ENCODE data around the gene LRRC56.
A peak's percentile ranks its signal among the peaks of the same experiment; 100 is the strongest.

Gene LRRC56

DNA sequence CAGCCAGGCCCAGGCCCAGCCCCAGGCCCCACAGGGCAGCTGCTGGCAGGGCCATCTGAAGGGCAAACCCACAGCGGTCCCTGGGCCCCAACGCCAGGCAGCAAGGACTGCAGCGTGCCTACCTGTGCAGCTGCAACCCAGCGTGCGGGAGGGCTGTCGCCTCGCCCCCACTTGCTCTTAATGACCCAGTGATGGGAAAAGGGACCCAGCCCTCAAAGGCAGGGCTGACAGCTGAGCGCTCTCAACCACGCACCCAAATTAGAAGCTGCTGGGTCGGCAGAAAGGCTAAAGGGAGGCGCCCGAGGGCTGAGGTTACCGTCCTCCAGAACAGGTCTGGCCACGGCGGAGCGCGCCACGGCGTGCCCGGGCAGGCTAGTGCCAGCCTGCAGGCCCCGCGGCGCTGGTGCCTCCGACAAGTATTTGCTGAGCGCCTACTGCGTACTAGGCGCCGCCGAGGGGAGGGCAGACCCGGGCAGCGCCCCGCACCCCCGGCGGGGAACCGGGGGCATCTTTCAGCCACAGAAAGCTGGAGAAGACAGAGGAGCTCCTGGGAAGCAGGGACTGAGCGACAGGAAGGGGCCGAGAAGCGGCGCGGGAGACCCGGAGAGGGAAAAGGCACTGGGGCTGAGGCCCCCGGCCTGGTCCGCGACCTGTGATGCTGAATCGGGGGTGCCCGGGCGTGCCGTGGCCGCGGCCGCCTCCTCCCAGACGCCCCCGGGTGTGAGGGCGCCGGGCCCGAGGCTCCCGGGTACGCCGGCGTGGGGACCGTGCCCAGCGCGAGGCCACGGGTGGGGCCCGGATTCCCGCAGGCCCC, 2.7 kb upstream of the LRRC56 start:
- no peaks in the 10 kb centered on the region for H3K27me3 ChIP-seq (ENCODE audit: insufficient read depth, low read length)
- no peaks in the 10 kb centered on the region for H3K9me3 ChIP-seq (ENCODE audit: low read length)
- H2AFZ ChIP-seq (ENCODE audit: low read depth, low read length), result no peak overlapping the region

DNA sequence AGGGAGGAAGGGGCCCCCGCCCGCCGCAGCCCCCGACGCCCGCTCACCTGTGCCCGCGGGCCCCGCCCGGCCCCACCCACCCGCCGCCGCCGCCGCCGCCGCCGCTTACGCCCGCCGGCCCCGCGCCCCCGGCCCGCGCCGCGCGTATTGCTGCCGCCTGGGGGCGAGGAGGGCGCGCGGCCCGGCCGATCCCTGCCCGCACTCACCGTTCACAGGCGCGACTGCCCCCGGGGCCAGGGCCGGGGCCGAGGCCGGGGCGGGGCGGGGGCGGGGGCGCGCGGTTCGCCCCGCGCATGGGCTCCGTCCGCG, 2.2 kb upstream of the LRRC56 start:
- Histone ChIP-seq H3K4me1 (ENCODE audit: insufficient read depth, low read length) (peaks cover 18% of the 10 kb centered on the region), H2AFZ (ENCODE audit: low read depth, low read length) (no peak overlapping the region), H3K27me3 (ENCODE audit: insufficient read depth, low read length) (no peaks in the 10 kb centered on the region), H3K4me3 (ENCODE audit: low read length) (peak overlapping the region; percentile 91), H3K36me3 (ENCODE audit: insufficient read depth, low read length) (peaks cover 29% of the 10 kb centered on the region), H3K9me3 (ENCODE audit: low read length) (no peaks in the 10 kb centered on the region)

More for the DNA sequence above, 2.7 kb upstream of the LRRC56 start:
- H3K36me3 ChIP-seq (ENCODE audit: insufficient read depth, low read length), result peaks cover 30% of the 10 kb centered on the region
- peaks cover 18% of the 10 kb centered on the region for H3K4me1 ChIP-seq (ENCODE audit: insufficient read depth, low read length)
- H3K4me3 ChIP-seq (ENCODE audit: low read length), result peak overlapping the region; percentile 91

DNA sequence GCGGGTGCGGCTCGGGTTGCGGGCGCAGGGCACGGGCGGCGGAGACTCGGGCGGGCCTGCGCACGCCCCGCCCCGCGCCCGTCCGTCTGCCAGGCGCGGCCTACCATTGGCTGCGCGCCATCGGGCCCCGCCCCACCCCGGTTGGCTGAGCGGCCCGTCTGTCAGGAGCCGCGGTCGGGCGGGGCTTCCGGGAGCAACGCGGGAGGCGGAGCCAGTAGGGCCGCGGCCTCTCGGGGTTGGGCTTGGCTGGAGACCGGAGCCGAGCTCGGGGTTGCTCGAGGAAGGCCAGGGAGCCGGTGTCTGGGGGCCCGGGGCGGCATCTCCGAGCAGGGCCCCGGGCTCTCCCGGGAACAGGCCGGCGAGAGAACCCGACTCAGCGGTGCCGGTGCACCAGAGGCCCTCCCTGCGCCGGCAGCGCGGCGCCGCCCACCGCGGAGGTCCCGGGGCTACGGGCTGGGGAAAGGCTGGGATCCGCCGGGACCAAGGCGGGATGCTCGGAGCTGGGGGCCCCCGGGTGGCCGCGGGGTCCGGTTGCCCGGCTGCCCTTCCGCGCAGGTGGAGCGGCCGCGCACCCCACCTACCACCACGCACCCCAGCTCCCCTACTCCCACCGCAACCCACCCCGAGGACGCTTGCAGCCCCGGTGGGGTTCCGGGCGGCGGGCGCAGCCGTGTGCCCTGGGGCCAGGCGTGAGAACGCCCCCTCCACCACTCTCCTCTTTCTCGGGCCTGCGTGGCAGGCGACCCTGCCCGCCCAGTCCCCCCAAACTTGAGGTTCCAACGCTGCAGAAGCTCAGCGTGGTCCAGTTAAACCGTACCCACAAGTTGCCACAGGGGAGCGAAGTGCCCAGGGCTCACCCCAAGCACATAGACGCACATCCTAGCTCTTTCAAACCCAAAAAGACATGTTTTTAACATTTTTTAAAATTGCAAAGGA, 1.5 kb upstream of the LRRC56 start, which contains the start of gene HRAS:
TSS of gene HRAS (minus strand) at position 58 of the 936 bp plus-strand sequence.
- Histone ChIP-seq H3K27me3 (ENCODE audit: insufficient read depth, low read length) (no peaks in the 10 kb centered on the region), H2AFZ (ENCODE audit: low read depth, low read length) (peak within 1 kb of the TSS; percentile 65), H3K36me3 (ENCODE audit: insufficient read depth, low read length) (peaks cover 28% of the 10 kb centered on the region), H3K9me3 (ENCODE audit: low read length) (no peaks in the 10 kb centered on the region), H3K4me1 (ENCODE audit: insufficient read depth, low read length) (peaks cover 22% of the 10 kb centered on the region), H3K4me3 (ENCODE audit: low read length) (peak within 1 kb of the TSS; percentile 91)

DNA sequence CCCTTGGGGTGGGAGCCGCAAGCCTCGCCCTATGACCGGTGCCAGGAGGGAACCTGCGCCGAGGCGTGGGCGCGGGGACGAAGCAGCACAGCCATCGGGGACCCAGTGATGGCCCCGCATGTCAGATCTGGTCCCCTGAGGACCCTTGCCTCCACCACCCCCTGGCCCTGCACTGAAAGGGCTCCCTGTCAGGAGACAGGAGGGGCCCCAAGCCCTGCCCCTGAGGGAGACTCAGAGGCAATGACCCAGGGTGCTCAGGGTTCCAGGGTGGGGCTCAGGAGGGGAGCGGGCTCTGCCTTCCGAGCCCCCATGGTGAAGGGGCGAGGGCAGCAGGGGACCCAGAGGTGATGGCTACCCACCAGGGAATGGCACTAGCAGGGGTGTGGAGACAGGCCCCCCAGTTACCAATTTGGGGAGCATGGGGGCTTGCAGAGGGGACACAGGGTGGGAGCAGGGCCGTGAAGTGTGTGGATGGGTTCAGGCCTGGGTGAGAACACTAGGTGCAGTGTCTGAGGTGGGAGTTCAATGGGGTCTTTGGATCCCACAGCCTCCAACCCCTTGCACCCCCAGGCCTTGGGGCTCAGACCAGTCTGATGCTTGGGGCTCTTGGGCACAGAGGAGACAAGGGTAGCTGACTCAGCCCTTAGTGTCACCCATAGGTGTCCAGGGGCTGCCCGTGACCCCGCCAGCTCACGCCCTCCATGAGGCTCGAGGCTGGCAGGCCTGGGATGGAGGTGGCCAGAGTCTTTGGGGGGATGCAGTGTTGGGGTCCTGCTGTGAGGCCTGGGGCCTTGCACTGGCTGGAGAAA, 499 bp downstream of the LRRC56 start:
- H3K27me3 ChIP-seq (ENCODE audit: insufficient read depth, low read length), result no peaks in the 10 kb centered on the region
- H3K4me1 ChIP-seq (ENCODE audit: insufficient read depth, low read length), result peaks cover 24% of the 10 kb centered on the region
- H3K4me3 ChIP-seq (ENCODE audit: low read length), result peak overlapping the region; percentile 13
- peaks cover 10% of the 10 kb centered on the region for H3K36me3 ChIP-seq (ENCODE audit: insufficient read depth, low read length)
- no peak overlapping the region for H2AFZ ChIP-seq (ENCODE audit: low read depth, low read length)
- H3K9me3 ChIP-seq (ENCODE audit: low read length), result no peaks in the 10 kb centered on the region

DNA sequence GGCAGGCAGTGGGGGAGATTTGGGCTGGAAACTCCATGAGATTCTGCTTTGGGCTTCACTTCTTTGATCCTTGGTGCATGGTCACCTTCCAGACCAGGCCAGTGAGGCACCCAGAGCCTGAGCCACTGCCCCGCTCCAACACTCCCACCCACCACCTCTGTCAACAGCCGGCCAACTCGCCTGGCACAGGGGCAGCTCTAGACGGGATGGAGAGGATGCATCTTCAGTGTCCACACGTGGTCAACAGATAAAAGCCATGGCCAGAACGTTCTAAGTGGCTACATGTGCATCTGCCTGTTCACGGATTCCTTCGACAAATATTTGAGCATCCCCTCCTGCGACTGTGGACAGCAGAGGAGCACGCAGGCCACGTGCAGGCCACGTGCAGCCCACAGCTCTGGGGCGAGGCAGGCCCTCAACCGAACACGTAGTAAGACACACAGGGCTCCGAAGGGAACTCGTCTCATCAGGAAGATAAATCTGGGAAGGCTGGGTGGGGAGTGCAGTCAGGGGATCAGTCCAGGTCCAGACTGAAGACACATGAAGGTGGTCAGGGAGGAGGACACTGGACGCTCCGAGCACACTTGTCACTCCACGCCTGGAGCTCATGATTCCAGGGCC, 1.2 kb downstream of the LRRC56 start:
- Histone ChIP-seq H2AFZ (ENCODE audit: low read depth, low read length) (no peak overlapping the region), H3K4me3 (ENCODE audit: low read length) (no peak overlapping the region)

DNA sequence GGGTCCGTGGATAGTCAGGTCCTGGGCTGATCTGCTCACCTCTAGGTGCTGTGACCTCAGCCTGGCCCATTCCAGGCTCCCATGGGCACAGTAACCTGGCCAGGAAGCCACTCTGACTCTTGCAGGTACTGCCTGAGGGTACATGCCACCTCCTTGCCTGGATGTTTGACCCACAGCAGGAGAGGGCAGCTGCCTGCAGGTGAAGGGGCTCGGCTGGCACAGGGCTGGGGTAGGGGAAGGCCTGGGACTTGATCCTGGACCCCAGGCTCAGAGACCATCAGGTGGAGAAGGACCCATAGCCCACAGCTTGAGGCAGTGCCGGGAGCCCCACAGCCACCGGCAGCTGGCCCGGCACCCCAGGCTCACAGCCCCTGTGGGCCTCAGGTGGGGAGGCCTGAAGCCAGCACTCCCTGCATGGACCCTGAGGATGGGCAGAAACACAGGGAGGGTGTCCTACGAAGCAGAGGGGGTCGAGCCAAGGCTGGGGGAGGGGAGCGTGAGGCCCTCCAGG, 2.7 kb downstream of the LRRC56 start:
- Histone ChIP-seq H3K4me1 (ENCODE audit: insufficient read depth, low read length) (peaks cover 16% of the 10 kb centered on the region), H2AFZ (ENCODE audit: low read depth, low read length) (no peak overlapping the region), H3K4me3 (ENCODE audit: low read length) (no peak overlapping the region), H3K27me3 (ENCODE audit: insufficient read depth, low read length) (no peaks in the 10 kb centered on the region), H3K9me3 (ENCODE audit: low read length) (no peaks in the 10 kb centered on the region), H3K36me3 (ENCODE audit: insufficient read depth, low read length) (no peaks in the 10 kb centered on the region)

More for the DNA sequence above, 1.2 kb downstream of the LRRC56 start:
- Histone ChIP-seq H3K9me3 (ENCODE audit: low read length) (no peaks in the 10 kb centered on the region), H3K27me3 (ENCODE audit: insufficient read depth, low read length) (no peaks in the 10 kb centered on the region), H3K4me1 (ENCODE audit: insufficient read depth, low read length) (peaks cover 24% of the 10 kb centered on the region), H3K36me3 (ENCODE audit: insufficient read depth, low read length) (peaks cover 3% of the 10 kb centered on the region)

DNA sequence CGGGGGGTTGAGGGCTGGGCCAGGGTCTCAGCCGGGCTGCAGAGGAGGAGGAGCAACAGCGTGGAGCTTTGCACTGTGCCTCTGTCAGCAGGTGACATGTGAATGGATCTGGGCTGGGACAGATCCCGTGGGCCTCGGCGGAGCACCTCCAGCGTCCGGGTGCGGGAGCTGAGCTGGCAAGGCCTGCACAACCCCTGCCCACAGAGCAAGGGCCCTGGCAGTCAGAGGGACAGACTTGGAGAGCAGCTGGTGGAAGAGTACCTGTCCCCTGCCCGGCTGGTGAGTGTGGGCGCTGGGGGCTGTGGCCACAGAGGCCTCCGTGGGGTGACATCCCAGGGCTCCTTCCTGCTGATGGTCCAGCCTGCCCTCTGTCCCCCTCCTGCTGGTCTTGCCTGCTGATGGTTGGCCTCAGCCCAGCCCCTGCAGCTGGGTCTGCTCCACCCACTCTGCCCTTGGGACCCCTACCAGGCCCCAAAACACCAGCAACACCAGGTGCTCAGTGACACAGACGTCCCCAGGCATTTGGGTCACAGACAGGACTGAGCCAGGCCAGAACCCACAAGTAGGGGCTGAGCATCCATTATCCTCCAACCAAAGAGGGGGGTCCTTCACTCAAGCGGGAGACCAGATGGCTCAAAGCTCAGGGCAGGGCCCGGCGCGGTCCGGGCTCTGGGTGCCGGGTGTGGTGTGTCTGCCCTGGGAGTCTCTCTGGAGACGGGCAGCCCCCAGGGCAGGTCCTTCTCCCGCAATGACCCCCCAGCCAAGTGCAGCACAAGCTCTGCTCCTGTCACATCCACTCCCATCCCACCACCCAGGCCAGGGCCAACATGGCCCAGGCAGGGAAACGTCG, 3.5 kb downstream of the LRRC56 start:
- Histone ChIP-seq H3K9me3 (ENCODE audit: low read length) (no peaks in the 10 kb centered on the region), H3K36me3 (ENCODE audit: insufficient read depth, low read length) (no peaks in the 10 kb centered on the region), H3K4me1 (ENCODE audit: insufficient read depth, low read length) (peaks cover 16% of the 10 kb centered on the region), H2AFZ (ENCODE audit: low read depth, low read length) (no peak overlapping the region), H3K4me3 (ENCODE audit: low read length) (no peak overlapping the region), H3K27me3 (ENCODE audit: insufficient read depth, low read length) (no peaks in the 10 kb centered on the region)

DNA sequence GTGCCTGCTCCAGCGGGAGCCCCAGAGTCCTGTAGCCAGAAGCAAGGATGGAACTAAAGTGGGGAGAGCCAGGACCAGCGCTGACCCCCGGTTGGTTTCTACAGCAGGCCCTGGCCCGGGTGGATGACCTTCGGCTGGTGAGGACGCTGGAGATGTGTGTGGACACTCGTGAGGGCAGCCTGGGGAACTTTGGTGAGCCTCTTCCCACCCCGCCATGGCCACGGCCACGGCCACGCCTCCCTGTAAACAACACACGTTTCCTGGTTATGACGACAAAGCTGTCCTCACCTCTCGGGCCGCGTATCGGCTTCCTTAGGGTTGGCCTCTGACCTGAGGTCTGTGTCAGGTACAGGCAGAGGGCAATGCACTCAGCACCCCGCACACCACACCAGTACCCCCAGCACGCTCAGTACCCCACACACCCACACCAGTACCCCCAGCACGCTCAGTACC, 4.1 kb downstream of the LRRC56 start:
- H3K4me1 ChIP-seq (ENCODE audit: insufficient read depth, low read length), result peaks cover 16% of the 10 kb centered on the region
- H3K27me3 ChIP-seq (ENCODE audit: insufficient read depth, low read length), result no peaks in the 10 kb centered on the region
- H3K36me3 ChIP-seq (ENCODE audit: insufficient read depth, low read length), result no peaks in the 10 kb centered on the region
- no peaks in the 10 kb centered on the region for H3K9me3 ChIP-seq (ENCODE audit: low read length)
- no peak overlapping the region for H2AFZ ChIP-seq (ENCODE audit: low read depth, low read length)
- H3K4me3 ChIP-seq (ENCODE audit: low read length), result no peak overlapping the region

DNA sequence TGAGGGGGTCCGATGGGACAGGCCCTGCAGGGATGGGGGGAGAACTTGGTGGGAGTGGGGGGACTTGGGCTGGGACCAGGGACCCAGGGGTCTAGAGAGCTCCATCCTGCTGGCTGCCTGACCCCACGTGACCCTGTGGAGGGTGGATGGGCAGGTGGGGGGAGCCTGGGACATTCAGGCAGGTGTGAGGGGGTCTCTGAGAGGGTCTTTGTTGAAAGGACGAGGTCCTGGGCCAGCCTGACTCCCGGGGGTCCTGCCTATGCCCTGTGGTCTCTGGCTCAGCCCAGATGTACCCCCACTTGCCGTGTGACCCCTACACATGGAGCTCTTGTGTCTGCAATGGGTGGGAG, 7.5 kb downstream of the LRRC56 start:
- Histone ChIP-seq H3K4me1 (ENCODE audit: insufficient read depth, low read length) (peaks cover 6% of the 10 kb centered on the region), H3K27me3 (ENCODE audit: insufficient read depth, low read length) (no peaks in the 10 kb centered on the region), H3K36me3 (ENCODE audit: insufficient read depth, low read length) (no peaks in the 10 kb centered on the region), H3K9me3 (ENCODE audit: low read length) (no peaks in the 10 kb centered on the region), H3K4me3 (ENCODE audit: low read length) (no peak overlapping the region), H2AFZ (ENCODE audit: low read depth, low read length) (no peak overlapping the region)

DNA sequence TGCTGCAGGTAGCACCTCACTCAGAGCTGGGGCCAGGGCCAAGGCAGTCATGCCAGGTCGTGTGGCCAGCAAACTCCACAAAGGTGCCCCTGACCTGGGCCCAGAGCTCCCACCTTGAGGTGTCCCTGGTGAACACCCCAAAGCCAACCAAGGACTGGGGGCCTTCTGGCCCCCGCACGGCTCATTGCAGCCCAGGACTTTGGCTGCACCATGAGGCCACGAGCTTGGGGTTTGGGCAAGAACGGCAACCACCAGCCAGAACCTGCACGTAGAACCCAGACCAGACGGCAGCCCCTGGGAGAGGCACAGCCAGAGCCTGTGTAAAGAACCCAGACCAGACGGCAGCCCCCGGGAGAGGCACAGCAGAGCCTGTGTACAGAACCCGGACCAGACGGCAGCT, 7.8 kb downstream of the LRRC56 start:
- Histone ChIP-seq H3K36me3 (ENCODE audit: insufficient read depth, low read length) (no peaks in the 10 kb centered on the region), H3K4me1 (ENCODE audit: insufficient read depth, low read length) (peaks cover 6% of the 10 kb centered on the region), H3K4me3 (ENCODE audit: low read length) (no peak overlapping the region), H2AFZ (ENCODE audit: low read depth, low read length) (no peak overlapping the region), H3K27me3 (ENCODE audit: insufficient read depth, low read length) (no peaks in the 10 kb centered on the region), H3K9me3 (ENCODE audit: low read length) (no peaks in the 10 kb centered on the region)

DNA sequence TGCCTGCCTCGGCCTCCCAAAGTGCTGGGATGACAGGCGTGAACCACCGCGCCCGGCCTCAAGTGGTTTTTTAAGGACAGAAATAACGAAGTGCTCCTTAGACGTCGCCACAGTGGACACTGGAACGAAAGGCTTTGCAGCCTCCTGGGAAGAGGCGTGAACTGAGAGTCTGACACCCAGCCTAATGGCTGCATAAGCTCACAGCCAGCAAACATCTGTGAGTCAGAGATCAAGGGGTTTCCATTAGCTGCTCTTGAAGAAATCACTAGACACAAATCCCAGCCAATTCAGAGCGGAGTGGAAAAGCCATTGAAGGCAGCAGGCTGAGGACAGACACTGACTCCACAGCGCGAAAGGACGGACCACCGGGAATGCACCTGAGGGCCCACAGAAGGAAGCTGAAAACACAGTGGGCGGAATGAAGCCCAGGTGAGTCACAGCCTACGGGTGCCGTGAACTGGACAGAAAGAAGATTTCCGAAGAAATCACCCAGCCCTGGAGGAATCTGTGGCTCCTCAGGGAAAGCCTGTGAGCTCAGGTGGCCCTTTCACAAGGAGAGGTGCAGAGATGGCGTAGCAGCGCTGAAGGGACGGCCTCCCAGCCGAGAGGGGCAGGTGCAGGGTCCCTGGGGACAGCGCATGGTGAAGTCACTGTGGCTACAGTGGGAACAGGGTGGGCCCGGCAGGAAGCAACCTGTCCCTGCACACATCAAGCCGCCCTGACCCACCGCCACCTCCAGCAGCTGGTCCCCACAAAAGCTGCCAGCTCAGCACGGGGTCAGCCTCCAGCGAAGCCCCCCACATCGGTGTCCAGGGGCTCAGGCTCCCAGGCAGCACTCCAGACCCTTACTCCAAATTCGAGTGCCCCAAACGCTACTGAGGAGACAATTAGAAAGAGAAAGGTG, 11.6 kb downstream of the LRRC56 start:
- no peaks in the 10 kb centered on the region for H3K9me3 ChIP-seq (ENCODE audit: low read length)

More for the DNA sequence above, 11.6 kb downstream of the LRRC56 start:
- H3K36me3 ChIP-seq (ENCODE audit: insufficient read depth, low read length), result no peaks in the 10 kb centered on the region
- no peak overlapping the region for H3K4me3 ChIP-seq (ENCODE audit: low read length)
- H3K27me3 ChIP-seq (ENCODE audit: insufficient read depth, low read length), result no peaks in the 10 kb centered on the region
- peaks cover 3% of the 10 kb centered on the region for H3K4me1 ChIP-seq (ENCODE audit: insufficient read depth, low read length)
- H2AFZ ChIP-seq (ENCODE audit: low read depth, low read length), result no peak overlapping the region
